HCT116 (cell line): Measurements from ENCODE around the gene TMEM53. TPM values are rescaled to one million over a fixed set of nuclear protein-coding genes. Genes with fewer than 3 reads are reported as not detected.

Experiments used
- ATAC-seq: fragments of 200-7000 bp; cut with Tn5 transposase; 2 replicates; pipeline ENCODE4 v1.9.1; 2020; ENCODE audit warnings: mild to moderate bottlenecking, moderate library complexity
- BruUV-seq: library from RNA; stranded (reverse); fragments of 400-500 nt; replicated peaks from 2 replicates; lab custom pipeline; 2021; lab: Mats Ljungman, UMichigan
- CTCF ChIA-PET: fragments of 300-600 bp; sonication (Branson Sonifier 250); formaldehyde crosslinking; loops from one replicate; lab custom pipeline; 2021; ENCODE audit warnings: antibody characterized with exemption; lab: Charles Lee
- POLR2A ChIA-PET: fragments of 300-600, 350-600 bp; sonication (Branson Sonifier 250); formaldehyde crosslinking; loops from one replicate; lab custom pipeline; 2021; ENCODE audit warnings: antibody characterized with exemption; lab: Charles Lee
- RAD21 ChIA-PET, 2 experiments: fragments of 300-600 bp; sonication (Branson Sonifier 250); formaldehyde crosslinking; loops; one replicate each; lab custom pipeline; 2023; ENCODE audit warnings: low total read pairs in 2 of 2; ENCODE audit not compliant: uncharacterized antibody in 2 of 2, unreplicated experiment in 2 of 2, low non-redundant PET in 1 of 2; lab: Charles Lee
- DNase-seq: peaks from one replicate; pipeline ENCODE4 v3.0.0-alpha.2; 2010; ENCODE audit warnings: low read depth, low spot score
- H2AFZ ChIP-seq: fragments of 200-600 bp; shearing (Covaris generic), sonication (generic); 2 replicates; pipeline ENCODE4 v1.6.1; 2017; ENCODE audit warnings: low read depth, mixed run types, mixed read lengths, antibody characterized with exemption, low read length; ENCODE audit not compliant: poor library complexity, severe bottlenecking
- H3K27ac ChIP-seq: 2 replicates; pipeline ENCODE4 v1.5.1; 2012; ENCODE audit warnings: low read depth, low read length
- H3K27me3 ChIP-seq: fragments of 200-600 bp; sonication (generic); 2 replicates; pipeline ENCODE4 v1.6.1; 2016; ENCODE audit warnings: mixed run types, low read length, mixed read lengths; ENCODE audit not compliant: insufficient read depth
- H3K36me3 ChIP-seq, 2 experiments: fragments of 200-500 bp in 1 of 2; fragments of 200-600 bp in 1 of 2; sonication (Bioruptor generic) in 1 of 2; sonication (generic) in 1 of 2; 2 replicates each; pipeline versions ENCODE4 v1.5.1 to v1.6.1; 2014 to 2016; ENCODE audit warnings: low read length in 2 of 2, inconsistent platforms in 1 of 2, mixed read lengths in 1 of 2, mixed run types in 1 of 2; ENCODE audit not compliant: insufficient read depth in 2 of 2, control insufficient read depth in 1 of 2
- H3K4me1 ChIP-seq, 2 experiments: fragments of 200-600 bp in 1 of 2; sonication (generic) in 1 of 2; 2 replicates each; pipeline versions ENCODE4 v1.5.1 to v1.6.1; 2012 to 2017; ENCODE audit warnings: low read length in 2 of 2, inconsistent platforms in 1 of 2, mild to moderate bottlenecking in 1 of 2, mixed read lengths in 1 of 2, mixed run types in 1 of 2, moderate library complexity in 1 of 2; ENCODE audit not compliant: insufficient read depth in 2 of 2, control insufficient read depth in 1 of 2
- H3K4me2 ChIP-seq: fragments of 200-600 bp; sonication (generic); 2 replicates; pipeline ENCODE4 v1.6.1; 2017; ENCODE audit warnings: mixed run types, low read length, mixed read lengths
- H3K4me3 ChIP-seq, 2 experiments: fragments of 200-600 bp in 1 of 2; sonication (generic) in 1 of 2; replicated peaks in 1 of 2; 2 replicates each; pipeline ENCODE4 v1.5.1; 2011 to 2016; ENCODE audit warnings: low read length in 2 of 2, control low read depth in 1 of 2, low read depth in 1 of 2, mild to moderate bottlenecking in 1 of 2, mixed read lengths in 1 of 2, mixed run types in 1 of 2
- H3K79me2 ChIP-seq: fragments of 200-600 bp; sonication (generic); 2 replicates; pipeline ENCODE4 v1.6.1; 2017; ENCODE audit warnings: mild to moderate bottlenecking, mixed run types, low read length, moderate library complexity, mixed read lengths; ENCODE audit not compliant: insufficient read depth
- H3K9ac ChIP-seq: fragments of 200-600 bp; sonication (generic); 2 replicates; pipeline ENCODE4 v1.6.1; 2016; ENCODE audit warnings: low read length, mixed read lengths
- H3K9me2 ChIP-seq: fragments of 200-600 bp; sonication (generic), shearing (Covaris generic); 2 replicates; pipeline ENCODE4 v1.6.1; 2017; ENCODE audit warnings: mixed run types, mild to moderate bottlenecking, moderate library complexity; ENCODE audit not compliant: insufficient read depth
- H3K9me3 ChIP-seq, 2 experiments: fragments of 200-500 bp in 1 of 2; fragments of 200-600 bp in 1 of 2; sonication (Bioruptor generic) in 1 of 2; sonication (generic) in 1 of 2; 2 replicates each; pipeline ENCODE4 v1.6.1; 2014 to 2017; ENCODE audit warnings: low read length in 2 of 2, mixed read lengths in 2 of 2, inconsistent platforms in 1 of 2, low read depth in 1 of 2, mild to moderate bottlenecking in 1 of 2, mixed run types in 1 of 2, moderate library complexity in 1 of 2; ENCODE audit not compliant: control insufficient read depth in 1 of 2, insufficient read depth in 1 of 2
- H4K20me1 ChIP-seq: fragments of 200-600 bp; sonication (generic), shearing (Covaris generic); 2 replicates; pipeline ENCODE4 v1.6.1; 2017; ENCODE audit warnings: mixed run types, mild to moderate bottlenecking, moderate library complexity; ENCODE audit not compliant: insufficient read depth
- EGR1 ChIP-seq: IDR thresholded peaks from 2 replicates; pipeline ENCODE4 v1.6.1; 2012; ENCODE audit warnings: low read depth
- JUND ChIP-seq: IDR thresholded peaks from 2 replicates; pipeline ENCODE4 v1.6.1; 2012
- MAX ChIP-seq: IDR thresholded peaks from 2 replicates; pipeline ENCODE4 v1.6.1; 2012
- POLR2A ChIP-seq: IDR thresholded peaks from 2 replicates; pipeline ENCODE4 v1.7.0; 2011; ENCODE audit warnings: borderline replicate concordance; ENCODE audit not compliant: insufficient read depth, insufficient read length; ENCODE audit errors: extremely low read depth
- RAD21 ChIP-seq: IDR thresholded peaks from 2 replicates; pipeline ENCODE4 v1.6.1; 2012; ENCODE audit warnings: low read depth, mild to moderate bottlenecking
- intact Hi-C: fragments of 100-400 bp; cut with micrococcal nuclease; formaldehyde crosslinking; loops from 2 replicates; pipeline ENCODE4 v1.10.0; 2022
- total RNA-seq: library from RNA; stranded (reverse); gene quantifications from one replicate; pipeline ENCODE4 v1.2.1, GENCODE V29; 2021; ENCODE audit not compliant: unreplicated experiment
- TF ChIP-seq, protein P1 (sequence below): IDR thresholded peaks from 2 replicates; pipeline ENCODE4 v1.6.1; 2012

TMEM53 gene
- total RNA-seq, 1 experiment from 2014 or later = 10.8 TPM

DNA sequence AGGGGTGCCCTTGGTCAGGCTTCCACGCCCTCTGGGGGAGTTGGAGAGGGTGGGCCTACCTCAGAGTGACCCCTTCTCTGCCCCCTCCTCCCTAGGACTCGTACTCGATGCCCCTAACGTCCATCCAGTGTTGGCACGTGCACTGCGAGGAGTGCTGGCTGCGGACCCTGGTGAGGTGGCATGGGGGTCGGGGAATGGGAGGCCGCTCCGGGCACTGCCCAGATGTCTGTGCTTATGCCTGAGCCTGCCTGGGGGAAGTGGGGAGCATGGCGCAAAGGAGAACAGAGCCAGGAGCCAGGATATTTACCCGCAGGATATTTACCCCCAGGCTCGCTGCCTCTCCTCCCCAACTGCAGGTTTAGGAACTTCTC, 24.5 kb downstream of the TMEM53 start:
- DNase-seq = no peak
- no peak overlapping the region for H3K27ac ChIP-seq
- intact Hi-C loops = loop anchor here (10.0 kb wide), 1 partner anchor 545 kb away; no protein-coding TSS in a partner anchor
- no peak overlapping the region for H2AFZ ChIP-seq
- ChIA-PET POLR2A (no interaction called here), CTCF (no interaction called here), RAD21 (no interaction called here)
- no peak overlapping the region for H3K4me2 ChIP-seq
- no peaks in the 10 kb centered on the region for H3K9me3 ChIP-seq
- no peaks in the 10 kb centered on the region for H3K4me1 ChIP-seq
- no peak overlapping the region for H3K9ac ChIP-seq
- TF ChIP-seq MAX (no peak), JUND (no peak), RAD21 (no peak), POLR2A (no peak), EGR1 (no peak)
- TF ChIP-seq, protein P1, sequence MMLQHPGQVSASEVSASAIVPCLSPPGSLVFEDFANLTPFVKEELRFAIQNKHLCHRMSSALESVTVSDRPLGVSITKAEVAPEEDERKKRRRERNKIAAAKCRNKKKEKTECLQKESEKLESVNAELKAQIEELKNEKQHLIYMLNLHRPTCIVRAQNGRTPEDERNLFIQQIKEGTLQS = no peak
- ATAC-seq = no peak
- H3K79me2 ChIP-seq = no peaks in the 10 kb centered on the region
- no peaks in the 10 kb centered on the region for H4K20me1 ChIP-seq
- H3K9me2 ChIP-seq = no peaks in the 10 kb centered on the region
- peaks cover 21 to 27% of the 10 kb centered on the region in 2 experiments; a peak in 3 of 4 replicates for H3K36me3 ChIP-seq
- no TSS peak for BruUV-seq
- no peak overlapping the region for H3K4me3 ChIP-seq
- no peaks in the 10 kb centered on the region for H3K27me3 ChIP-seq

- Histone ChIP-seq H3K4me2 (no peak overlapping the region), H3K36me3 (peaks cover 21 to 30% of the 10 kb centered on the region in 2 experiments; a peak in 3 of 4 replicates), H3K9ac (no peak overlapping the region), H3K27ac (no peak overlapping the region), H3K27me3 (no peaks in the 10 kb centered on the region), H3K9me3 (no peaks in the 10 kb centered on the region), H3K4me1 (no peaks in the 10 kb centered on the region), H2AFZ (no peak overlapping the region), H4K20me1 (no peaks in the 10 kb centered on the region)
- intact Hi-C loops = no loop called here
- no TSS peak for BruUV-seq
- ChIA-PET POLR2A (no interaction called here), CTCF (no interaction called here)
- DNase-seq = no peak
- TF ChIP-seq POLR2A = no peak
- TF ChIP-seq, all 23 proteins: peak for 0
- RAD21 ChIA-PET = no interaction called here
- H3K9me2 ChIP-seq = no peaks in the 10 kb centered on the region
- no peak overlapping the region for H3K4me3 ChIP-seq
- H3K79me2 ChIP-seq = no peaks in the 10 kb centered on the region
- no peak for ATAC-seq
Measured at GRCh38 chr1:44648529-44649250, 25.6 kb downstream of the TMEM53 start.
